Neuronal stem cell (in vitro differentiated cells): ENCODE measurements around the gene PLPP4.

Source experiments
- DNase-seq: peaks from one replicate; pipeline ENCODE4 v3.0.0-alpha.2; 2013; ENCODE audit warnings: low spot score
- H2AFZ ChIP-seq: one replicate; pipeline ENCODE4 v1.6.1; 2013; ENCODE audit warnings: mild to moderate bottlenecking, low read length, inconsistent platforms
- H2AK5ac ChIP-seq: 2 replicates; pipeline ENCODE4 v1.6.1; 2013; ENCODE audit warnings: low read depth, mild to moderate bottlenecking, inconsistent platforms, low read length, moderate library complexity, mixed read lengths
- H2BK120ac ChIP-seq: 2 replicates; pipeline ENCODE4 v1.6.1; 2013; ENCODE audit warnings: low read depth, mild to moderate bottlenecking, inconsistent platforms, low read length, moderate library complexity, mixed read lengths
- H2BK12ac ChIP-seq: one replicate; pipeline ENCODE4 v1.6.1; 2013; ENCODE audit warnings: low read length, inconsistent platforms
- H2BK15ac ChIP-seq: 2 replicates; pipeline ENCODE4 v1.6.1; 2013; ENCODE audit warnings: mild to moderate bottlenecking, low read length, inconsistent platforms, mixed read lengths
- H2BK5ac ChIP-seq: one replicate; pipeline ENCODE4 v1.6.1; 2013; ENCODE audit warnings: inconsistent platforms, mild to moderate bottlenecking, low read length, moderate library complexity
- H3K14ac ChIP-seq: one replicate; pipeline ENCODE4 v1.6.1; 2013; ENCODE audit warnings: low read length, inconsistent platforms
- H3K18ac ChIP-seq: 2 replicates; pipeline ENCODE4 v1.6.1; 2013; ENCODE audit warnings: low read length, inconsistent platforms
- H3K23ac ChIP-seq: 2 replicates; pipeline ENCODE4 v1.6.1; 2013; ENCODE audit warnings: low read depth, mild to moderate bottlenecking, mixed read lengths, low read length, inconsistent platforms; ENCODE audit not compliant: poor library complexity
- H3K27ac ChIP-seq: replicated peaks from 3 replicates; pipeline ENCODE4 v1.5.1; 2013; ENCODE audit warnings: low read length, inconsistent platforms
- H3K27me3 ChIP-seq, 3 experiments: 2 replicates each; pipeline ENCODE4 v1.6.1; 2013; ENCODE audit warnings: low read length in 3 of 3, mild to moderate bottlenecking in 2 of 3, inconsistent platforms in 1 of 3, low read depth in 1 of 3, mixed read lengths in 1 of 3, moderate library complexity in 1 of 3; ENCODE audit not compliant: control insufficient read depth in 3 of 3, insufficient read depth in 3 of 3
- H3K36me3 ChIP-seq, 2 donors: replicated peaks in 1 of 2; 2 replicates each; pipeline ENCODE4 v1.6.1; 2013; ENCODE audit warnings: low read length in 2 of 2; ENCODE audit not compliant: control insufficient read depth in 2 of 2, insufficient read depth in 2 of 2
- H3K4ac ChIP-seq: 2 replicates; pipeline ENCODE4 v1.6.1; 2013; ENCODE audit warnings: inconsistent platforms, mild to moderate bottlenecking, low read length, moderate library complexity
- H3K4me1 ChIP-seq, 2 donors: 1 replicate in 1 of 2; 2 replicates in 1 of 2; pipeline ENCODE4 v1.6.1; 2013; ENCODE audit warnings: low read length in 2 of 2, low read depth in 1 of 2; ENCODE audit not compliant: control insufficient read depth in 2 of 2, insufficient read depth in 1 of 2
- H3K4me2 ChIP-seq: one replicate; pipeline ENCODE4 v1.6.1; 2013; ENCODE audit warnings: mild to moderate bottlenecking, low read length, inconsistent platforms; ENCODE audit not compliant: insufficient read depth, poor library complexity, severe bottlenecking
- H3K4me3 ChIP-seq, 2 donors: 2 replicates each; pipeline ENCODE4 v1.5.1; 2013; ENCODE audit warnings: low read length in 2 of 2, mild to moderate bottlenecking in 2 of 2, inconsistent platforms in 1 of 2, moderate library complexity in 1 of 2
- H3K79me1 ChIP-seq: one replicate; pipeline ENCODE4 v1.6.1; 2013; ENCODE audit warnings: low read depth, mild to moderate bottlenecking, inconsistent platforms, low read length, moderate library complexity
- H3K9ac ChIP-seq: one replicate; pipeline ENCODE4 v1.6.1; 2013; ENCODE audit warnings: mild to moderate bottlenecking, low read depth, low read length, inconsistent platforms; ENCODE audit not compliant: poor library complexity
- H3K9me3 ChIP-seq, 2 donors: replicated peaks in 1 of 2; 2 replicates each; pipeline versions ENCODE3 to v1.6.1; 2013; ENCODE audit warnings: low read length in 2 of 2, mild to moderate bottlenecking in 2 of 2, inconsistent platforms in 1 of 2, low read depth in 1 of 2, mixed read lengths in 1 of 2, moderate library complexity in 1 of 2; ENCODE audit not compliant: control insufficient read depth in 2 of 2, insufficient read depth in 1 of 2
- H4K8ac ChIP-seq: one replicate; pipeline ENCODE4 v1.6.1; 2013; ENCODE audit warnings: low read depth, mild to moderate bottlenecking, inconsistent platforms, low read length, moderate library complexity
- H4K91ac ChIP-seq: one replicate; pipeline ENCODE4 v1.6.1; 2013; ENCODE audit warnings: low read length, low read depth, mild to moderate bottlenecking, inconsistent platforms; ENCODE audit not compliant: poor library complexity
- WGBS, 2 donors: extraction: QIAGEN DNeasy Blood & Tissue Kit; methylation state at CpG; one replicate each; pipeline ENCODE4 v1.1.7; 2013; ENCODE audit warnings: missing lambda C conversion rate in 2 of 2, mixed read lengths in 1 of 2; ENCODE audit not compliant: insufficient read length in 2 of 2, insufficient replicate concordance in 1 of 2; ENCODE audit errors: extremely low coverage in 2 of 2; 5-methylcytosine and 5-hydroxymethylcytosine counted together

The PLPP4 gene

GRCh38 chr10:120431251-120431651 is 25.8 kb upstream of the PLPP4 start:
- Histone ChIP-seq H3K79me1 (no peaks in the 10 kb centered on the region), H2AK5ac (no peak overlapping the region), H2BK5ac (no peak overlapping the region), H3K4ac (no peak overlapping the region), H3K4me1 (no peaks in the 10 kb centered on the region), H2BK120ac (no peak overlapping the region), H4K91ac (no peak overlapping the region), H4K8ac (no peak overlapping the region), H2BK15ac (no peak overlapping the region), H3K36me3 (no peaks in the 10 kb centered on the region), H3K9ac (no peak overlapping the region), H2AFZ (no peak overlapping the region), H2BK12ac (no peak overlapping the region), H3K23ac (no peak overlapping the region), H3K4me3 (no peak overlapping the region), H3K27me3 (no peaks in the 10 kb centered on the region), H3K4me2 (no peak overlapping the region), H3K27ac (no peak overlapping the region), H3K9me3 (no peaks in the 10 kb centered on the region), H3K18ac (no peak overlapping the region), H3K14ac (no peak overlapping the region)
- no peak for DNase-seq
- WGBS, 2 donors = no CpG with 5 or more reads among the region's 8 CpGs

GRCh38 chr10:120432209-120432608 is 24.8 kb upstream of the PLPP4 start:
- no peak overlapping the region for H3K4ac ChIP-seq
- H4K8ac ChIP-seq = no peak overlapping the region
- H3K36me3 ChIP-seq = no peaks in the 10 kb centered on the region
- no peak for DNase-seq
- no peaks in the 10 kb centered on the region for H3K27me3 ChIP-seq
- no peak overlapping the region for H3K23ac ChIP-seq
- no peak overlapping the region for H2BK15ac ChIP-seq
- H3K79me1 ChIP-seq = no peaks in the 10 kb centered on the region
- no peak overlapping the region for H2BK5ac ChIP-seq
- H3K14ac ChIP-seq = no peak overlapping the region
- no peaks in the 10 kb centered on the region for H3K9me3 ChIP-seq
- no peak overlapping the region for H3K4me2 ChIP-seq
- no peak overlapping the region for H2BK12ac ChIP-seq
- H3K4me3 ChIP-seq = no peak overlapping the region
- H2AK5ac ChIP-seq = no peak overlapping the region
- H2BK120ac ChIP-seq = no peak overlapping the region
- no peak overlapping the region for H3K27ac ChIP-seq
- no CpG with 5 or more reads among the region's 3 CpGs for WGBS, 2 donors
- H4K91ac ChIP-seq = no peak overlapping the region
- H2AFZ ChIP-seq = no peak overlapping the region
- H3K18ac ChIP-seq = no peak overlapping the region
- H3K4me1 ChIP-seq = no peaks in the 10 kb centered on the region
- no peak overlapping the region for H3K9ac ChIP-seq

- Histone ChIP-seq H3K36me3 (no peaks in the 10 kb centered on the region), H2BK120ac (no peak overlapping the region), H3K4ac (no peak overlapping the region), H3K79me1 (no peaks in the 10 kb centered on the region), H2AFZ (no peak overlapping the region), H3K9me3 (no peaks in the 10 kb centered on the region), H3K4me1 (no peaks in the 10 kb centered on the region), H3K9ac (no peak overlapping the region), H4K91ac (no peak overlapping the region), H2BK12ac (no peak overlapping the region), H3K4me3 (no peak overlapping the region), H2BK15ac (no peak overlapping the region), H2AK5ac (no peak overlapping the region), H3K18ac (no peak overlapping the region), H3K27ac (no peak overlapping the region), H2BK5ac (no peak overlapping the region), H4K8ac (no peak overlapping the region), H3K23ac (no peak overlapping the region), H3K14ac (no peak overlapping the region), H3K4me2 (no peak overlapping the region), H3K27me3 (no peaks in the 10 kb centered on the region)
- DNase-seq = no peak
- no CpG with 5 or more reads among the region's 3 CpGs for WGBS, 2 donors
These were observed 23.9 kb upstream of the PLPP4 start for GRCh38 chr10:120433141-120433540.

GRCh38 chr10:120436439-120437112 is 20.5 kb upstream of the PLPP4 start:
- H4K8ac ChIP-seq = no peak overlapping the region
- H2BK5ac ChIP-seq = no peak overlapping the region
- H2AK5ac ChIP-seq = no peak overlapping the region
- H4K91ac ChIP-seq = no peak overlapping the region
- H3K4me3 ChIP-seq = no peak overlapping the region
- no peaks in the 10 kb centered on the region for H3K27me3 ChIP-seq
- no peak overlapping the region for H3K4ac ChIP-seq
- no peaks in the 10 kb centered on the region for H3K36me3 ChIP-seq
- no peak overlapping the region for H3K4me2 ChIP-seq
- WGBS, 2 donors = no CpG with 5 or more reads among the region's 7 CpGs
- DNase-seq = no peak
- no peak overlapping the region for H3K23ac ChIP-seq
- H3K79me1 ChIP-seq = no peaks in the 10 kb centered on the region
- H3K18ac ChIP-seq = no peak overlapping the region
- no peak overlapping the region for H2BK120ac ChIP-seq
- H3K9ac ChIP-seq = no peak overlapping the region
- no peaks in the 10 kb centered on the region for H3K4me1 ChIP-seq
- no peaks in the 10 kb centered on the region for H3K9me3 ChIP-seq
- no peak overlapping the region for H2AFZ ChIP-seq
- H3K14ac ChIP-seq = no peak overlapping the region
- no peak overlapping the region for H2BK12ac ChIP-seq
- H2BK15ac ChIP-seq = no peak overlapping the region
- no peak overlapping the region for H3K27ac ChIP-seq
